Islet of Langerhans (tissue), 1 donor: ENCODE data around the gene CCT5.
"Not testable (repeated sequence)": the region's sequence is repeated elsewhere in the genome, so short reads cannot be mapped to it uniquely, and the experiment has no call there.

ENCODE experiments used
- FAIRE-seq: peaks from one replicate; lab custom pipeline; 2011; peaks lifted over from hg19 to GRCh38; lab: Jason Lieb, UNC

Gene CCT5

DNA sequence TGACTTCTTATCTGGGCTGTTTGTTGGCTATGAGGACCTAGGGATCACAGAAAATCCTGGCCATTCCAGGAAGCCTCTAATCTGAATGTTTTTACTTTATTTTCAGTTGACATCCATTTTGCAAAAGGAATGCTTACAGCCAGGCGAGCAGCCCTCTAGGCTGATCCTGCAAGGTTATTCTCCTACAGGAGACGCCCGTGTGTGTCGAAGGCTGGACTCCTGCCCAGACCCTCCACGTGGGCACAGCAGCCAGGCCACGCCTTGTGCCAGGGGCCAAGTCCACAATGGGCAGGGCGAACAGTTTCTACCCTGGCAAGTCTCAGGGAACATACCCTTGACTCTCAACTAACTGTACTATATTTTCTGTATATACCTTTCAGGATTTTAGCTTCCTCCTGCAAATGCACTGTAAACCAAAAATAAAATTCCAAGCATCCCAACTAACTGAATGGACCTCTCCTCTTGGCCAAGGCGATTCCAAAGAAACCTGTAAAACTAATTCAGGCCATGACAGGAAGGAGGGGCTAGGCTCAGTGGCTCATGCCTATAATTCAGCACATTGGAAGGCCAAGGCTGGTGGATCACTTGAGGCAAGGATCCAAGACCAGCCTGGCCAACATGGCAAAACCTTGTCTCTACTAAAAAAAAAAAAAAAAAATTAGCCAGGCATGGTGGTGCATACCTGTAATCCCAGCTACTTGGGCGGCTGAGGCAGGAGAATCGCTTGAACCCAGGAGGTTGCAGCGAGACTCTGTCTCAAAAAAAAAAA lies 51.9 kb downstream of the CCT5 start:
- FAIRE-seq, result no peak

DNA sequence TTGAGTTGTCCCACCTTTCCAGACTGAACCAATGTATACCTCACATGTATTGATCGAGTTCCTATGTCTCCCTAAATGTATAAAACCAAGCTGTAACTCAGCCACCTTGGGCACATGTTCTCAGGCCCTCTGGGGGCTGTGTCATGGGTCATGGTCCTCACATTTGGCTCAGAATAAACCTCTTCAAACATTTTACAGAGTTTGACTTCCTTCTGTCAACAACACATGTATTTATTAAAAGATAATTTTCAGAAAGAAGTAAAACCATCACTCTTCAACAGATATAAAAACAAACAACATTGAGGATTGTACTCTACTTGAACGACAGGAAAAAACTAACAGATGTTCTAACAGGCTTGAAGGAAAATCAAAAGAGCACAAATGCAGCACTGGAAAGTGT lies 53.1 kb downstream of the CCT5 start:
- FAIRE-seq, result no peak

DNA sequence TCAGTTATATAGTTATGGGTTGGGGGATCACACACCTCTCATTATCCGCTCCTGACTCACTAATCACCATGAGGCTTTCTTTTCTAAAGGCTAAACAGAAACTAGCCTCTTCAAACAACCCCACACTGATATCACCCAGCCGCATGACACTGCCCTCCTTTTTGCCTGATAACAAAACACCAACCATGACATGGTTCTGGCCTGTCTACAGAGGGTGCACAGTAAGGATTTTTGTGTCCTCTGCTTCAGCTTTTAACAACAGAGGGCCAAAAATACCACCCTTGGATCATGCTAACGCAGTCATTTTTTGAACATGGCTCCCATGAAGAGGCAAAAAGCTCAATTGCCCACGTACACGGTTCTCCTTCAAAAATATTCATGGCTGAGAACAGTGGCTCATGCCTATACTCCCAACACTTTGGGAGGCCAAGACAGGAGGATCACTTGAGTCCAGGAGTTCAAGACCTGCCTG lies 53.7 kb downstream of the CCT5 start:
- no peak for FAIRE-seq

DNA sequence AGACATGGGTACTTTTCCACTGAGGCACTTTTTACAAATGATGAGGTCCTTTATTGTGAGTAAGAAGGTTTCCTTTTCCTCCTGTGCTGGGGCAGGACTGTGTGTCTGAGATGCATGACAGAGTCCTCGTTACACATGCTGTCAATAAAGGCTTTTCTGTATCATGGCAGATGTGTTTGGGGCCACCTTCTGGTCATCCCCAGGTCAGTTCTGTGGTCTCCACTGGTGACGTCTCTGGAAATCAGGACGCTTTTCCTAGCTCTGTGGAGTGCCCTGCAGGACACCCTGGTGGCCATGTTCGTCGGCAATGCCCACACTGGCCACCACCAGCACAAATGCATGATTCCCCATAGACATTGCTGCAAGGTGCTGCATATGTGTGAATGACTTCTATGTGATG lies 54.9 kb downstream of the CCT5 start:
- FAIRE-seq, result no peak

DNA sequence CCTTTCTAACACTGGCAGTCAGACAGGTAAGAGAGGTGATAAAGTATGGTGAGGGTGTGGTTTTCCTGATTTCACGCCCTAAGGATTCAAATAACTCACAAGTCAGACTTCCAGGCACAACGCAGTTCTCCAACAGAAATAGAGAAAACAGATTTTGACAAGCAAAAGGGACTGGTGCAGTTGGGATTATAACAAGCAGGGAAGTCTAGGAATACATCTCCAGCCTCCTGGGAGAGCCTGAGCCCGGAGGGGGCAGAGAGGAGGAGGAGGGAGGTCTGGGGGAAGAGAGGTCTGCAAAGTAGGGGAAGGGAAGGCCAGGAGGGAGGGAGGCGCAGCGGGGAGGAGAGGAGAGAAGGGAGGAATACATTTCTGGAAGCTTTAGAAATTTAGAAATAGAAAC lies 56.0 kb downstream of the CCT5 start:
- no peak for FAIRE-seq

DNA sequence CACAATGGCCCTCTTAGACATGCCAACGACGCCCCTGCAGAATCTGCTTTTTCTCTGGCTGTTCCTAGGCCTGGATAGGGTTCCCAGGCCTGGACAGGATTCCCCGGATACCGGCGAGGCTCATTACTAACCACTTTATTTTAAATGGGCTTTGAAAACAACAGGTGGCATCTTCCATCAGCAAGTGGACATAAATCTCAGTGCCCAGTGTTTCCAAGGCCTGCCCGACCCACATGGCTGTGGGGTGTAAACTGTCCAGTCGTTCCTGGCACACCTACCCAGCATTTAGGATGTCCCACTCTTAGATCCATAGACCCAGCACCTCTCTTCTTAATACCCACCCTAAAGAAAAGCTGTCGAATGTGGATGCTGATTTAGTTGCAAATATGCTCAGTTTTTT lies 56.7 kb downstream of the CCT5 start:
- no peak for FAIRE-seq

DNA sequence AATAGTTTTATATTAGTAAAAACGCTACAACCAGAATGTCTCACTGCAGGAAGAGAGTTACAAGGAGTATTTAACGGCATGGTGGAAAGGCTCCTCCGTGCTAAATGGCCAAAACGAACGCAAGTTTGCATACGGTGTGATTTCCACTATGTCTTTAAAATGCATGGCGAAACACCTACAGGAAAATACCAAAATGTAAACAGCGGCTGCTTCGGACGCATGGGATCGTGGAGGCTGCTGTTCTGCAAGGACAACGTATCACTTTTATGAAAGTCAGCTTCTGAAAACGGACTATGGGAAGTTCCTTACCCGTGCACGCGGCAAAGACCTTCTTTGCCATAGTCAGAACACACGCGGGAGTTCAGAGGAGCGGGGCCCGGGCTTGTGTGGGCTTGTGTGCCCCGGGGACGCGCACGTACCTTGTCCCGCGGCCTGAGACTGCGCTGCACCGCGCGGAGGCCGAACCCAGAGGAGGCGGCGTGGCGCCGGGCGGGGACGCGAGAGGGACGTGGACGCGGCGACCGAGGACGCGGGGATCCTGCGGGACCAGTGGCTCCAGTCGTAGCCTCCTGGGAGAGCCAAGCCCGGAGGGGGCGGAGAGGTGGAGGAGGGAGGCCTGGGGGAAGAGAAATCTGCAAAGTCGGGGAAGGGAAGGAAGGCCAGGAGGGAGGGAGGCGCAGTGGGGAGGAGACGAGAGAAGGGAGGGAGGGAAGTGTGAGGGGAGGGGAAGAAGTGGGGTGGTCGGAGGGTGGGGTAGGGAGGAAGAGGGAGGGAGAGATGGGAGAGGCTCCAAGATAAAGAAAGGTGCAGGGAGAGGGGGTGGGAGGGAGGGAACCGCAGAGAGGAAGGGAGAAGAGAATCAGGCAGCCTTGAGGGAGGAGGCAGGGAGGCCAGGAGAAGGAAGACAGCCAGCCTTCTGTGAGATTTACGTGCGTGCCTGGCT lies 57.4 kb downstream of the CCT5 start, which contains the start of gene CMBL:
Gene CMBL, minus strand, starts transcription at position 697 of the 943 bp plus-strand sequence. CDS start 17,140 bp downstream, outside the sequence.
- FAIRE-seq, result no peak

DNA sequence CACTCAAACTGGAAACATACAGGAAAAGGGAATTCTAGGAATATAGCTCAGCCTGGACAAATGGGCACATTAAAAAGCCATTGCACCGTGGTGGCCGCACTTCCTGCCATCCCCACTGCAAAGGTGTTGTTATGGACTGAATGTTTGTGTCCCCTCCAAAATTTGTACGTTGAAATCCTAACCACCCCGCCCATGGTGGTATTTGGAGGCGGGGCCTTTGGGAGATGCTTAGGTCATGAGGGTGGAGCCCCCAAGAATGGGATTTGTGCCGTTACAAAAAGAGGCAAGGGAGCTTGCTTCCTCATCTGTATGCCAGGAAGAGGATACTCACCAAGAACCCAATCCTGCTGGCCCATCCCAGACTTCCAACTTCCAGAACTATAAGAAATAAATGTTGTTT lies 58.8 kb downstream of the CCT5 start:
- no peak for FAIRE-seq

DNA sequence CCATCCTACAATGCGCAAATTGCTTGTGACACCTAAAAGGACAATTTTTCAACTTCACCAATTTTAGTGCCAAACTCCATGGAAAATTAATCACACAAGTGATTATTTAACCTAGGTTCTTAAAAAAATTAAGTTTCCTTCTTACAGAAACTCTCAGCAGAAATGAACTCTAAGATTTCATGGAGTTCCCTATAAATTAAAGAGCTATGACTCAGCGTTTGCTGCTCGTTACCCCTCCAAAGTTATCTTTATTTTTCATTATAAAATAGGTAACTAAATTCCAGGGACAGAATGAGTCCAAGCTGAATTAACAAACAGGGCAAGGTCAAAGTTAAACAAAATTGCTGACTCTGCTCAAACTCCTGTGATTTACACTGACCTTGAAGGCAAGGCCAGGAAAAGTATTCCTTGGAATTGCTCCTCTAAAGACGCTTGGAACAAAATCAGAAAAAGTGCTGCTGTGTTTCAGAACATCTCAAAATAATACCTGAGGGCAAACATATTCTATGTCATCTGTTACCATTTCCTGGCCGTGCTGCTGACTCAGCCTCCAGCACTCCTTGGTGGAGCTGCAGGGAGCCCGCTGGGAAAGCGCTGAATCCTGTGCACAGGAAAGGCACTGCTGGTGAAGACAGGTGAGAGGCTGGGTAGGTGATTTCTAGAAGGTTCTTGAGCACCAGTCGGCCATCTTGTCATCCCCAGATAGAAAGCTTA lies 60.1 kb downstream of the CCT5 start:
- peak; percentile 64 for FAIRE-seq

DNA sequence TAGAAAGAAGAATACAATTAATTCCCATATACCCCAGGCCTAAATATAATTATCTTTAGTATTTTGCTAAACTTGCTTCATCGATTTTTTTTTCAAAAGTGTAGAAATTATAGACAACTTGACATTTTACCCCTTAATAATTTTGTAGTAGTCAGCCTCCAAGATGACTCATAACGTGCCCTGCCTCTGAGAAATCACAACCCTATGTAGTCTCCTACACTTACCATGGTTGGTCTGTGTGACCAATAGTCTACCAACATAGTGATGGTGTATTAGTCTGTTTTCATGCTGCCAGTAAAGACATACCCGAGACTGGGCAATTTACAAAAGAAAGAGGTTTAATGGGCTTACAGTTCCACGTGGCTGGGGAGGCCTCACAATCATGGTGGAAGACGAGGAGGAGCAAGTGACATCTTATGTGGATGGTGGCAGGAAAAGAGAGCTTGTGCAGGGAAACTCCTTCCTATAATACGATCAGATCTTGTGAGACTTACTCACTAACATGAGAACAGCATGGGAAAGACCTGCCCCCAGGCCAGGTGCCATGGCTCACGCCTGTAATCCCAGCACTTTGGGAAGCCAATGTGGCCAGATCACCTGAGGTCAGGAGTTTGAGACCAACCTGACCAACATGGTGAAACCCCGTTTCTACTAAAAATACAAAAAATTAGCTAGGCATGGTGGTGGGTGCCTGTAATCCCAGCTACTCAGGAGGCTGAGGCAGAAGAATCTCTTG lies 60.9 kb downstream of the CCT5 start:
- FAIRE-seq, result not testable (repeated sequence)

DNA sequence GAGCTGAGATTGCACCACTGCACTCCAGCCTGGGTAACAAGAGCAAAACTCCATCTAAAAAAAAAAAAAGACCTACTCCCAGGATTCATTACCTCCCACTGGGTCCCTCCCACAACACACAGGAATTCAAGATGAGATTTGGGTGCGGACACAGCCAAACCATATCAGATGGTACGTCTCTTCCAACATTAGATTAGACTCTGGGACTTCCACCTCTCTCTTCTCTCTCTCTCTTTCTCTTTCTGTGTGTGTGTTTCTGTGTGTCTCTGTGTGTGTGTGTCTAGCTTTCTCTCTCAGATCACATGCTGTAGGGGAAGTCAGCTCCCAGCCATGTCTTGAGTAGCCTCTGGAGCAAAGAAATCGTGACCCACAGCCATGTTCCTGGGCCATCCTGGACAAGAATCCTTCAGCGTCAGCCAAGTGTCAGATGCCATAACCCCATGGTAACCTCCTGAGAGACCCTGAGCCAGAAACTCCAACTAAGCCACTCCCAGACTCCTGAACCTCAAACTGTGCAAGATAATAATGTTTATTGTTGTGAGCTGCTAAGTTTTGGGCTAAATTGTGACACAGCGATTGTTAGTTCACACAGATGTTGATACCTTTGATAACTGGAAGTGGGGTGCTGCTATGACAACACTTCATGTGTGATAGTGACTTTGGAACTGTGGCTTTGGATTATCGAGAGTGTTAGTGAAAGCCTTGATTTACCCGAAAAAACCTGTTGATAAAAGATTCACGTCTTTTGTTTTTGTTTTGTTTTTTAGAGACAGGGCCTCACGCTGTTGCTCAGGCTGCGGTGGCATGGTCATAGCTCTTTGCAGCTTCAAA lies 61.7 kb downstream of the CCT5 start:
- no peak for FAIRE-seq

DNA sequence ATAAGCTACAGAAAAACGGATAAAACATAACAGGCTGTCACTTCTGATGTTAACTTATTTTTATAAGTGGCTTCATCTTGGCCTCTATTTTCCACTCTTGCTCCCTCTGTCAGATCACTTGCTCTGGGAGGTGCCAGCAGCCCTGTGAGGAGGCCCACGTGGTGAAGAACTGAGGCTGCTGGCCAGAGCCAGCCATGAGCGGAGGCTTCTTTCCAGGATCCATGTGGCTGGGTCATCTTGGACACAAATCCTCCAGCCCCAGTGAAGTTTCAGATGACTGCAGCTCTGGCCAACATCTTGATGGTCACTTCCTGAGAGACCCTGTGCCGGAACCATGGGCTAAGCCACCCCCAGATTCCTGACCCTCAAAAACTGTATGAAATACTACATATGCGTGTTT lies 65.1 kb downstream of the CCT5 start:
- no peak for FAIRE-seq
